Measurements from ENCODE around the gene SLC30A7. TPM values are rescaled to one million over a fixed set of nuclear protein-coding genes. Genes with fewer than 3 reads are reported as not detected.

SLC30A7 gene
- total RNA-seq, 1 experiment from 2014 or later = 31.4 TPM

DNA sequence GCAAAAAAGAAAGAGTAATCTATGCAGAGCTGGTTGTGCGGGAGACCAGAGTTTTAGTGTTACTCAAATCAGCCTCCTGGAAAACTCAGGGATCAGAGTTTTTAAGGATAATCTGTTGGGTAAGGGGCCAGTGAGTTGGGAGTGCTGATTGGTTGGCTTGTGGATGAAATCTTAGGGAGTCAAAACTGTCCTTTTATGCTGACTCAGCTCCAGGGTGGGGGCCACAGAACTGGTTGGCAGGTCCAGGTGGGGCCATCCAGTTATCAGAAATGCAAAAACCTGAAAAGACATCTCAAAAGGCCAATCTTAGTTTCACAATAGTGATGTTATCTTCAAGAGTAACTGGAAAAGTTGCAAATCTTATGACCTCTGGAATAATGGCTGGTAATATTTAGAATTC is 4.5 kb upstream of the SLC30A7 start:
- BruUV-seq (replicated peaks) = no TSS peak
- ChIA-PET CTCF (no interaction called here), POLR2A (ENCODE audit: low non-redundant PET) (no interaction called here)
- H3K36me3 ChIP-seq (ENCODE audit: insufficient read depth, low read length, poor library complexity, severe bottlenecking) = no peaks in the 10 kb centered on the region
- no peak overlapping the region for H3K4me3 ChIP-seq (ENCODE audit: low read depth, low read length, poor library complexity, severe bottlenecking)
- H3K27ac ChIP-seq (ENCODE audit: low read depth, low read length, poor library complexity, severe bottlenecking) = no peak overlapping the region
- no peaks in the 10 kb centered on the region for H3K27me3 ChIP-seq (replicated peaks; ENCODE audit: insufficient read depth, low read depth, low read length, poor library complexity)
- intact Hi-C loops (cut with micrococcal nuclease; ENCODE audit: unreplicated experiment) = no loop called here
- H3K9me3 ChIP-seq (ENCODE audit: low read depth, low read length, poor library complexity, severe bottlenecking) = peaks cover 18% of the 10 kb centered on the region
- H3K4me1 ChIP-seq (ENCODE audit: insufficient read depth, low read length, poor library complexity, severe bottlenecking) = peaks cover 11% of the 10 kb centered on the region
- no peak for TF ChIP-seq EZH2 (IDR thresholded peaks at IDR 0.05; ENCODE audit: borderline replicate concordance, low read depth, low read length, poor library complexity, severe bottlenecking)
- TF ChIP-seq, protein P1, sequence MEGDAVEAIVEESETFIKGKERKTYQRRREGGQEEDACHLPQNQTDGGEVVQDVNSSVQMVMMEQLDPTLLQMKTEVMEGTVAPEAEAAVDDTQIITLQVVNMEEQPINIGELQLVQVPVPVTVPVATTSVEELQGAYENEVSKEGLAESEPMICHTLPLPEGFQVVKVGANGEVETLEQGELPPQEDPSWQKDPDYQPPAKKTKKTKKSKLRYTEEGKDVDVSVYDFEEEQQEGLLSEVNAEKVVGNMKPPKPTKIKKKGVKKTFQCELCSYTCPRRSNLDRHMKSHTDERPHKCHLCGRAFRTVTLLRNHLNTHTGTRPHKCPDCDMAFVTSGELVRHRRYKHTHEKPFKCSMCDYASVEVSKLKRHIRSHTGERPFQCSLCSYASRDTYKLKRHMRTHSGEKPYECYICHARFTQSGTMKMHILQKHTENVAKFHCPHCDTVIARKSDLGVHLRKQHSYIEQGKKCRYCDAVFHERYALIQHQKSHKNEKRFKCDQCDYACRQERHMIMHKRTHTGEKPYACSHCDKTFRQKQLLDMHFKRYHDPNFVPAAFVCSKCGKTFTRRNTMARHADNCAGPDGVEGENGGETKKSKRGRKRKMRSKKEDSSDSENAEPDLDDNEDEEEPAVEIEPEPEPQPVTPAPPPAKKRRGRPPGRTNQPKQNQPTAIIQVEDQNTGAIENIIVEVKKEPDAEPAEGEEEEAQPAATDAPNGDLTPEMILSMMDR (conservative IDR thresholded peaks at IDR 0.05; ENCODE audit: low read depth, low read length) = no peak
- no peak for DNase-seq (ENCODE audit: low spot score)

DNA sequence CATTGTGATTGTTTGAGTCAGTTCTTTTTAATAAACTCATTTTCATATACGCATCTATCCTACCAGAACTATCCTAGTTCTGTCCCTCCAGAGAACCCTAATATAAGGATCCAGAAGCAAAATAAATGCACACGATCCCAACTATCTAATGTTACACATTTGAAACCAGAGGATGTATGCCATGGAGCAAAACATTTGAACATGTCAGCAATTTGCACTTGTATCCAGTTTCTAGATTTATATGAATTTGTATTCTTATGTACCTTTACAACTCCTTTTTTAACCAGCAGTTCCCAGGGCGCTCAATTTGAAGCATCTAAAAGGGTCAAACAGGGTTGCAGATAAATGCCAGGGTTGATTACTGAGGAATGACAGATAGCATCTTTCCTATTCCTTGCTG is 3.3 kb upstream of the SLC30A7 start:
- CTCF ChIA-PET = no interaction called here

DNA sequence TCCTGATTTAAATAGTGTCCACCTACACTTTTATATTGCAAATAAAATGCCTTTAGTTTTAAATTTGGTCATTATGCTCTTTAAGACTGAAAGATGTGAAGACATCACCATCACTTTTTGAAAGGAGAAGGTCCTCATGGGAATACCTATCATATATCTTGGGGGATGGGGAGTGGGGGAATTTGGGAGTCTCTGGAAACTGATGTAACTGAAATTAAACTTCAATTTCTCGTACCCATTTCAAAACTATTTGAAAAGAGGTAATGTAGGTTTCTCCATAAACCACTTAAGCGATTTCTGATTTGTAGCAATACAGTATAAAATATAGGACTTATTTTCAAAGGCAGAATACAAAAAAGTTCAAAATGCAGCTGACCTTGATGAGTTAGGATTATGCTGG is 2.2 kb upstream of the SLC30A7 start:
- CTCF ChIA-PET = no interaction called here
- peak overlapping the region; percentile 87 for H3K27ac ChIP-seq (ENCODE audit: low read depth, low read length, poor library complexity, severe bottlenecking)
- intact Hi-C loops (cut with micrococcal nuclease; ENCODE audit: unreplicated experiment) = no loop called here

More for the DNA sequence above, 3.3 kb upstream of the SLC30A7 start:
- no peak for TF ChIP-seq EZH2 (IDR thresholded peaks at IDR 0.05; ENCODE audit: borderline replicate concordance, low read depth, low read length, poor library complexity, severe bottlenecking)
- TF ChIP-seq, protein P1 (conservative IDR thresholded peaks at IDR 0.05; ENCODE audit: low read depth, low read length) = no peak
- H3K9me3 ChIP-seq (ENCODE audit: low read depth, low read length, poor library complexity, severe bottlenecking) = peaks cover 18% of the 10 kb centered on the region
- H3K27me3 ChIP-seq (replicated peaks; ENCODE audit: insufficient read depth, low read depth, low read length, poor library complexity) = no peaks in the 10 kb centered on the region
- DNase-seq (ENCODE audit: low spot score) = no peak
- no peaks in the 10 kb centered on the region for H3K36me3 ChIP-seq (ENCODE audit: insufficient read depth, low read length, poor library complexity, severe bottlenecking)
- POLR2A ChIA-PET (ENCODE audit: low non-redundant PET) = no interaction called here
- no peak overlapping the region for H3K27ac ChIP-seq (ENCODE audit: low read depth, low read length, poor library complexity, severe bottlenecking)
- no peak overlapping the region for H3K4me3 ChIP-seq (ENCODE audit: low read depth, low read length, poor library complexity, severe bottlenecking)
- intact Hi-C loops (cut with micrococcal nuclease; ENCODE audit: unreplicated experiment) = no loop called here
- no TSS peak for BruUV-seq (replicated peaks)
- peaks cover 18% of the 10 kb centered on the region for H3K4me1 ChIP-seq (ENCODE audit: insufficient read depth, low read length, poor library complexity, severe bottlenecking)

More for the DNA sequence above, 2.2 kb upstream of the SLC30A7 start:
- peak overlapping the region; percentile 82 for H3K4me3 ChIP-seq (ENCODE audit: low read depth, low read length, poor library complexity, severe bottlenecking)
- no peak for DNase-seq (ENCODE audit: low spot score)
- H3K4me1 ChIP-seq (ENCODE audit: insufficient read depth, low read length, poor library complexity, severe bottlenecking) = peaks cover 19% of the 10 kb centered on the region
- TF ChIP-seq EZH2 (IDR thresholded peaks at IDR 0.05; ENCODE audit: borderline replicate concordance, low read depth, low read length, poor library complexity, severe bottlenecking) = no peak
- TF ChIP-seq, protein P1 (conservative IDR thresholded peaks at IDR 0.05; ENCODE audit: low read depth, low read length) = no peak
- H3K27me3 ChIP-seq (replicated peaks; ENCODE audit: insufficient read depth, low read depth, low read length, poor library complexity) = no peaks in the 10 kb centered on the region
- peaks cover 15% of the 10 kb centered on the region for H3K9me3 ChIP-seq (ENCODE audit: low read depth, low read length, poor library complexity, severe bottlenecking)
- BruUV-seq (replicated peaks) = no TSS peak
- POLR2A ChIA-PET (ENCODE audit: low non-redundant PET) = no interaction called here
- H3K36me3 ChIP-seq (ENCODE audit: insufficient read depth, low read length, poor library complexity, severe bottlenecking) = peaks cover 1% of the 10 kb centered on the region
